Prostate gland (tissue), 2 donors: ENCODE measurements around the gene CCDC78. TPM values are rescaled to one million over a fixed set of nuclear protein-coding genes. Genes with fewer than 3 reads are reported as not detected.

Experiments
- DNase-seq: peaks from one replicate; pipeline ENCODE4 v3.0.0-alpha.2; 2019; ENCODE audit warnings: low spot score
- H3K27ac ChIP-seq, 2 donors: fragments of 200-600 bp; sonication (generic); 2 replicates each; pipeline ENCODE4 v1.5.1; 2017 to 2019
- H3K27me3 ChIP-seq: fragments of 200-600 bp; sonication (generic); replicated peaks from 2 replicates; pipeline ENCODE4 v1.5.1; 2019; ENCODE audit not compliant: insufficient read depth
- H3K36me3 ChIP-seq, 2 donors: fragments of 200-600 bp; sonication (generic); 1 replicate in 1 of 2; 2 replicates in 1 of 2; pipeline versions ENCODE4 v1.5.1 to v1.8.1; 2017 to 2019
- H3K4me1 ChIP-seq: fragments of 200-600 bp; sonication (generic); replicated peaks from 2 replicates; pipeline ENCODE4 v1.5.1; 2019
- H3K4me3 ChIP-seq, 2 donors: fragments of 200-600 bp; sonication (generic); 2 replicates each; pipeline ENCODE4 v1.5.1; 2017 to 2019
- H3K9me3 ChIP-seq: fragments of 200-600 bp; sonication (generic); 2 replicates; pipeline ENCODE4 v1.5.1; 2017
- POLR2A ChIP-seq: fragments of 450-650 bp; IDR thresholded peaks from one replicate; pipeline ENCODE4 v1.6.1; 2016; ENCODE audit warnings: antibody characterized with exemption, mild to moderate bottlenecking
- POLR2AphosphoS5 ChIP-seq: sonication (generic); formaldehyde crosslinking; IDR thresholded peaks from one replicate; pipeline ENCODE4 v1.6.1; 2017; ENCODE audit warnings: antibody characterized with exemption
- WGBS: methylation state at CpG from one replicate; pipeline ENCODE4 v1.1.5; 2018; 5-methylcytosine and 5-hydroxymethylcytosine counted together
- intact Hi-C: fragments of 100-400 bp; cut with DNase I; formaldehyde crosslinking; loops from one replicate; pipeline ENCODE4 v1.14.2; 2022
- total RNA-seq, 2 donors: library from RNA; depleted of rRNA; stranded (reverse); fragments of >200 nt; gene quantifications; one replicate each; pipeline ENCODE4 v1.1.0, GENCODE V29; 2016
- TF ChIP-seq, protein P1 (sequence below), 4 experiments: fragments of 200-600 bp in 2 of 4; fragments of 450-650 bp in 2 of 4; sonication (generic) in 2 of 4; IDR thresholded peaks; 1 replicate in 3 of 4; 2 replicates in 1 of 4; pipeline ENCODE4 v1.5.1; 2016 to 2019; ENCODE audit warnings: antibody characterized with exemption in 4 of 4, mild to moderate bottlenecking in 2 of 4, moderate library complexity in 2 of 4

CCDC78 gene
- total RNA-seq, 2 donors from 2014 or later = 2.3 to 3.0 TPM

DNA sequence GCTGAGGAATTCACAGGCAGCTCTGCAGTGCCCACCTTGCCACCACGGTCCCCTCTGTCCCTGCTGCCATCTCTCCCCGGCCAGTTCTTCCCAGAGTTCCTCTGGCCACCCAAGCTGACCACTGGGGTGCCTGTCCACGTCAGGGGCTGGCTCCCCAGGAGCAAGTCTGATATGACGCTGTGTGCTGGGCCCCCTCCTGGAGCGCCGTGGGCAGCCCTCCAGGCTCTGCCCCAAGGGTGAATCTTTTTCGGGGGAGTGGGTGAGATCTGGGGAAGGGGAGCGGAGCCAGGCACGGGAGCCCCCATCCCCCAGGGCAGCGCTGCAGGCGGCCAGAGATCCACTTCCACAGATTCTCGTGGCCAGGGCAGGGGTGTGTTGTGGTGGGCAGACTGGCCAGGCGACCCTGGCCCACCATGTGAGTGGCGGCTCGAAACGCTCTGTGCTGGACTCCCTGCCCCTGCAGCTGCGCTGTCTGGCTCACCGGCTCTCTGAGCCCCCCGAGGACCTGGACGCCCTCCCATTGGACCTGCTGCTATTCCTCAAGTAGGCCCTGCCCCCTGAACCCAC lies 38.0 kb upstream of the CCDC78 start:
- no peaks in the 10 kb centered on the region for H3K9me3 ChIP-seq
- no peak for DNase-seq
- no peaks in the 10 kb centered on the region for H3K27me3 ChIP-seq
- 73% methylated on average over 20 of the region's 20 CpGs for WGBS
- no peaks in the 10 kb centered on the region for H3K36me3 ChIP-seq
- no peaks in the 10 kb centered on the region for H3K4me1 ChIP-seq
- no peak overlapping the region for H3K4me3 ChIP-seq
- intact Hi-C loops = no loop called here
- H3K27ac ChIP-seq = no peak overlapping the region
- TF ChIP-seq POLR2A (no peak), POLR2AphosphoS5 (no peak)
- TF ChIP-seq, protein P1, sequence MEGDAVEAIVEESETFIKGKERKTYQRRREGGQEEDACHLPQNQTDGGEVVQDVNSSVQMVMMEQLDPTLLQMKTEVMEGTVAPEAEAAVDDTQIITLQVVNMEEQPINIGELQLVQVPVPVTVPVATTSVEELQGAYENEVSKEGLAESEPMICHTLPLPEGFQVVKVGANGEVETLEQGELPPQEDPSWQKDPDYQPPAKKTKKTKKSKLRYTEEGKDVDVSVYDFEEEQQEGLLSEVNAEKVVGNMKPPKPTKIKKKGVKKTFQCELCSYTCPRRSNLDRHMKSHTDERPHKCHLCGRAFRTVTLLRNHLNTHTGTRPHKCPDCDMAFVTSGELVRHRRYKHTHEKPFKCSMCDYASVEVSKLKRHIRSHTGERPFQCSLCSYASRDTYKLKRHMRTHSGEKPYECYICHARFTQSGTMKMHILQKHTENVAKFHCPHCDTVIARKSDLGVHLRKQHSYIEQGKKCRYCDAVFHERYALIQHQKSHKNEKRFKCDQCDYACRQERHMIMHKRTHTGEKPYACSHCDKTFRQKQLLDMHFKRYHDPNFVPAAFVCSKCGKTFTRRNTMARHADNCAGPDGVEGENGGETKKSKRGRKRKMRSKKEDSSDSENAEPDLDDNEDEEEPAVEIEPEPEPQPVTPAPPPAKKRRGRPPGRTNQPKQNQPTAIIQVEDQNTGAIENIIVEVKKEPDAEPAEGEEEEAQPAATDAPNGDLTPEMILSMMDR (IDR thresholded peaks at IDR 0.05) = no peak

DNA sequence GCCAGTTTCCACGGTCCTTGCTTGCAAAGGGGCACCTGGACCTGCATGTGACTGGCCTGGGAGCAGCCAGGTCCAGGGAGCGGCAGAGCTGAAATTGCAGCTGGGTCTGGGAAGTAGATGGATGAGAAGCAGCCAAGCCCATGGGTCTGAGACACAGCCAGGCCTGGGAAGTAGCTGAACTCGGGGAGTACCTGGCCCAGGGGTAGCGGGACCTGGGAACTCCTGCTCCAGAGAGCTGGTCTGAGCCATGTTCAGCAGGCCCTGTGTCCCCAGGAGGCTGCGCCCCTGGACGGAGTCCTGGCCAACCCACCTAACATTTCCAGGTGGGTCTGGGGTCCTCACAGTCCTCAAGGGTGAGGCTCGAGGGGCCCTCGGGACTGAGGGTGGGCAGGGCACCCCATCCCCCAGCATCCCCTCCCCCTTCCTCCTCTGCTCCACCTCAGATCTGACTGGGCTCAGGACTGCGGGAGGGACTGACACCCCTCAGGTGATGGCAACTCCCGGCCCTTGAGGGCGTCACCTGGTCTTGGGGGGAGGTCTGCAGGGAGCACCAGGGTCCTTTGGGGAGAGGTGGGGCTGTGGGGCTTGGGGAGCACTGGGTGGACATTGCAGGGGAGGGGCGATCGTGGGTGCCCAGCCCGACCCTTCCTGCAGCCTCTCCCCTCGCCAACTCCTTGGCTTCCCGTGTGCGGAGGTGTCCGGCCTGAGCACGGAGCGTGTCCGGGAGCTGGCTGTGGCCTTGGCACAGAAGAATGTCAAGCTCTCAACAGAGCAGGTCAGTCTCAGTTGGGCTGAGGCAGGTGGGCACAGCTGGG lies 37.3 kb upstream of the CCDC78 start:
- no peaks in the 10 kb centered on the region for H3K27me3 ChIP-seq
- no peak overlapping the region for H3K27ac ChIP-seq
- DNase-seq = no peak
- no peak for TF ChIP-seq POLR2A
- TF ChIP-seq POLR2AphosphoS5 = no peak
- TF ChIP-seq, protein P1 (IDR thresholded peaks at IDR 0.05) = no peak
- no peaks in the 10 kb centered on the region for H3K9me3 ChIP-seq
- intact Hi-C loops = no loop called here
- no peak overlapping the region for H3K4me3 ChIP-seq
- H3K4me1 ChIP-seq = no peaks in the 10 kb centered on the region
- no peaks in the 10 kb centered on the region for H3K36me3 ChIP-seq
- WGBS = 81% methylated on average over 18 of the region's 21 CpGs

DNA sequence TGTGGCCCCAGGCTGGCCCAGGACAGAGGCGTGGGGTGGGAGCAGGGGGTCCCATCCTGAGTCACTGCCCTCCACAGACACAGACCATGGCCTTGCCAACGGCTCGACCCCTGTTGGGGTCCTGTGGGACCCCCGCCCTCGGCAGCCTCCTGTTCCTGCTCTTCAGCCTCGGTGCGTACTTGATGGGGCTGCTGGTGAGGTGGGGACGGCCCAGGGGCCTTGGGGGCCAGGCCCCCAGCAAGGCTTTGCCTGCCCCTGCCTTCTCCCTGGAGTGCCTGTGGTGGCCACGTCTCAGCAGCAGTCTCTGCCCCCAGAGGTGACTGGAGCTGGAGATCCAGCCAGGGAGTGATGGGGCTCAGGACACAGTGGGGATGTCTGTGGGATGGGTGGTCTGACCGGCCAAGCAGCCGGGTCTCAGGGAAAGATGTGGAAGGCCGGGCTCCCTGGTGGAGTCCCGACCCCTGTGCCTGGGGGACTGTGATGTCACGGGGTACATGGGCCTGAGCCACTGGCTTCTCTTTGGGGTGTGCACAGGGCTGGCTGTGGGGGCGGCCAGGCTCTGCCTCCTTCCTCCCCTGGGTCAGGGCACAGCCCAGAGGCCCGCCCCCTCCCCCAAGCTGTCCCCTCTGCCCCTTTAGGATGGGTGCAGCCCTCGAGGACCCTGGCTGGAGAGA lies 36.5 kb upstream of the CCDC78 start:
- H3K27ac ChIP-seq = no peak overlapping the region
- no peaks in the 10 kb centered on the region for H3K9me3 ChIP-seq
- no peaks in the 10 kb centered on the region for H3K27me3 ChIP-seq
- no peak overlapping the region for H3K4me3 ChIP-seq
- H3K4me1 ChIP-seq = no peaks in the 10 kb centered on the region
- 79% methylated on average over 16 of the region's 17 CpGs for WGBS
- intact Hi-C loops = no loop called here
- no peaks in the 10 kb centered on the region for H3K36me3 ChIP-seq
- TF ChIP-seq, protein P1 (IDR thresholded peaks at IDR 0.05) = no peak
- TF ChIP-seq POLR2A = no peak
- no peak for TF ChIP-seq POLR2AphosphoS5
- no peak for DNase-seq

DNA sequence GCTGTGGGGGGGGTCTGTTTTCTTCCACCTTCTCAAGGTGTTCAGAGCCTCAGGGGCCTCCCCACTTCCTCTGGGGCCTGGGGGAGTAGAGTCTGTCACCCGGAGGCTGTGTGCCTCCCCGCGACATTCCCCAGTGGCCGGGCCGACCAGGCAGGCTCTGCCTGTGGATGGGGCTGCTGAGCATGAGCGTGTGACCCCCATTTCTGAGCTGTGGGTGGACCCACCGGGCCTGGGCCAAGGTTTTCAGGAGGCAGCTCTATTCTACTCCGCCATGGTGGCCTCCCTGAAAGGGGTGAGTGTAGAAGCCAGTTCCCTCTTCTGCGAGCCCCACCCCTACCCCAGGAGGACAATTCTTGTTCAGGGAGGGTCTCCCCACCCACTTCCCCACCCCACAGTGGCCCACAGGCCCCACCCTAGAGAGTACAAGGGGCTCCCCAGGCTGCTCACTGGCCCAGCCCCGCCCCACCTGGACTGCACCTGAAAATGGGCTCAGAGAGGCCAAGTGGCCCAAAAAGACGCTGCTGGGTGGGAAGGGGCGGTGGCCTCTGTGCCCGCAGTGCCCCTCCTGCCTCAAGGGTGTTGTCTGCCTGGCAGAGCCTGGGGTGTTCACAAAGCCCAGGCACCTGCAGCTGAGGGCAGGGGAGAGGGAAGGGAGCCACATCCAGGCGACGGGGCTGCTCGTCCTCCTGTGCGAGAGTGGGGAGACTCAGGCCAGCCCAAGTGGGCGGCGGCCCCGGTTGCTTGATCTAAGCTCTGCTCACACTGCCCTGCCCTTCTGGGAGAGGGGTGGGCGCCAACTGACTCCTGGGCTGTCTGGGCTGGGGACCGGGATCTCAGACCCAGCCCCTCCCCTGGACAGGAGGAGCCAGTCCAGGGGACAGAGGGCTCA lies 35.6 kb upstream of the CCDC78 start:
- H3K9me3 ChIP-seq = no peaks in the 10 kb centered on the region
- H3K4me3 ChIP-seq = no peak overlapping the region
- TF ChIP-seq POLR2AphosphoS5 (no peak), POLR2A (no peak)
- TF ChIP-seq, protein P1 (IDR thresholded peaks at IDR 0.05) = no peak
- H3K27me3 ChIP-seq = no peaks in the 10 kb centered on the region
- intact Hi-C loops = no loop called here
- DNase-seq = no peak
- H3K27ac ChIP-seq = no peak overlapping the region
- no peaks in the 10 kb centered on the region for H3K4me1 ChIP-seq
- WGBS = 80% methylated on average over 21 of the region's 22 CpGs
- no peaks in the 10 kb centered on the region for H3K36me3 ChIP-seq
